GM15510 (cell line): ENCODE data around the gene B3GALT6.

Source experiments
- POLR2A ChIP-seq: IDR thresholded peaks from 3 replicates; pipeline ENCODE4 v1.6.1; 2011; ENCODE audit warnings: borderline replicate concordance; ENCODE audit not compliant: insufficient read length; ENCODE audit errors: extremely low read depth

B3GALT6 gene

DNA sequence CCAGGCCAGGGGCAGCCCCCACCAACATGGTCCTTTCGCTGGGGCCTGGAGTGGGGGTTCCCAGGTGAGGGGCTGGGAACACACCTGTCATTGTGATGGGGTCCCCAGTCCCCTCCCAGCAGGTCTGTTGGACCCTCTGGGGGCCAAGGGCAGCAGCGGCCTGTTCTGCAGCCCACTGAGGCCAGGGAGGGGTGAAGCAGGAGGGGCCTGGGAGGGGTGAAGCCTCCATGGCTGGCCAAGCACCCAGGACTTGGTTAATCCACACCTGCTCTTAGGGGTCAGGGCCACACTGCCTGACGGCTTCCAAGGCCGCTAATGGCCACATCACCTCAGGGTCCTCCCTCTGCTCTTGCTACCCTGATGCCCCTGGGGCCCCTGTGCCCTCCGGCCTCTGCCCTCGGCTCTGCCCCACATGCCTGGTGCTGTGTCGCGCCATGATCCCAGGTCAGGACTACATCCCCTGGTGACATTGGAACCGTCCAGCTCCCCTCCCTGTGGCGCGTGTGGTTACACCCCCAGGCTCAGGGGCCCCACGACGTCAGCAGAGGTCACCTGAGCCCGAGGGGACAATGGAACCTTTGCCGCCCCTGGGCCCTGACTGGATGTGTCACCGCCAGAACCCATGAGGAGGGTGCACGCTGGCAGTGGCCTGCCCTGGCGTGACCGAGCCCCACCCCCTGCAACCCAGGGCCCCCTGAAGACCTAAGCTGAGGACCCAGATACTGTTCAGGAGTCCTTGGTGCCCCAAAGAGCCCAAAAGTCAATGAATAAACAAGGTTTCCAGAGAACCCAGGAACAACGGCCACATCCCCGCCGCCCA, 32.7 kb upstream of the B3GALT6 start:
- TF ChIP-seq POLR2A: no peak

DNA sequence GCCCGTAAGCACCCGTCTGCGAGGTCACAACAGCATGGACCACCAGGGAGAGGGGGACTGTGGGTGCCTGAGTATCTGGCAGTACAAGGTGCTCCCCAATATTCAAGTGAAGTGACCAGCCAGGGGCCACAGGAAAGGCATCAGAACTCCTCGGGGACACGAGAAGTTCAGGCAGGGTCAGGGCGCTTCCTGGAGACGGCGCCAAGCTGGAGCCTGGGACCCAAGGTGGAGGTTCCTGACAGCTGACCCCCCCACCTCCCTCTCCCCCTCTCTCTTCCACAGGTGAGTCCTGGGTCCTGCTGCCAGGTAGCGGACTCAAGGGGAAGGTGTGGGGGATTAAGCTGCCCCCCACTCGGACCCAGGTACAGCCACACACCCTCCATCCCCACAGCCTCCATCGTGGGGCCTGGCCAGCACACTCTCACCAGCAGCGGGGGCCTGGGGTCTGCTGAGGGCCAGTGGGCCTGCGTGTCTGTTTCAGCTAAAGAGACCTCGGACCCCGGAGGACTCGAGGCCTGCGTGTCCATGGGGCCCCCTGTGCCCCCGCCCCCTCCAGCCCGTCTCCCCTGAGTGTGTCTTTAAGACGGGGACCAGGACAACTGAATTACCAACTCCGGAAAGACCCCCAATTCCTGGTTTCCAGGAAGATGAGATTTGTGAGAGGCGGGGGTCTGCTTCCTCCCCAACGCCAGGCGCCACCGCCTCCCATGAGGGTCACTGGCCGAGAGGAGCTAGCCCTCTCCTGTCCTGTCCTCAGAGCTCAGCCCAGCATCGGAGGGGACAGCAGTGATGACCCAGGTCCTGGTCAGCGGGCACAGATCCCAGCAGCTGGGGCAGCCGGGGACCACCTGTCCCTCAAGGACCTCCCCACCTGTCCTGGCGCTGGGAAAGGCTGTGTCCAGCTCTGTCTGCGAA, 31.8 kb upstream of the B3GALT6 start:
- no peak for TF ChIP-seq POLR2A

DNA sequence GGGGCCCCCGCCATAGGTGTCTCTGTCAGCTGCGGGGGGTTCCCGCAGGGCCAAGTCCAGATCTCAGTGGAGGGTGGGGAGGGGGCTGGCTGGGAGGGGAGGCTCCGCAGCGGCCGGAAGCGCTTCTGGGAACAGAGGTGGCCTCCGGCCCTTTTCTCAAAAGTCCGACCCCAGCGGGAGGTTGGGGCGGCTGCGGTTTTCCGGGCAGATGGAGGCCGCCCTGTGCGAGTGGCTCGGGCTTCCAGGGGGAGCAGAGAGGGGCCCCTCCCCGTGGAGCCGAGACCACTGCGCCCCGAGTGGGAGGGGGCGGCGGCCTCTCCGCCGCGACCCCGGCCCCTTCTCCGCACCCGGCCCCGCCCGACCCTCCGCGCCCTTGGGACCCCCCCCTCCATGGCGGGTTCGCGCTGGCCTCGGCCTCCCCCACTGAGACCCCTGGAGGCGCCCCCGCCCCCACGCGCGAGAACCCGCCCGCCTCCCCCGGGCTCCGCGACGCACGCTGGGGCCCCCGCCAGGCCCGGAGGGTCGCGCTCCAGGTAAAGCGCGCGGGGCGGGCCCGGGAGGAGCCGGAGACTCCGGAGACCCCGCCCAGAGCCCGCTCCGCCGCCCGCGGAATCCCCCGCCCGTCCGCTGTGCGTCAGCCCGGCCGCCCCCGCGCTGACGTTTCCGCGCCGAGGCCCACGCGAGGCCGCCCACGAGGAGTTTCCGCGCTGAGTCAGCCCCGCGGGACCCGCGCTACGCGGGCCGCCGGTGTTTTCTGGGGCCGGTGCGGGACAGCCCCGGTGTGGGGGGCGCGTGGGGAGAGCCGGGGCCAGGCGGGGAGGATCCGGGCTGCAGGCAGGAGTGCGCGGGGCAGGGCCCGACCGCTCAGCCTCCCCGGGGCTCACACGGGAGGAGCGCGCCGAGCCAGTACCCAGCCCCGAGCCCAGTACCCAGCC, 30.9 kb upstream of the B3GALT6 start:
- no peak for TF ChIP-seq POLR2A

DNA sequence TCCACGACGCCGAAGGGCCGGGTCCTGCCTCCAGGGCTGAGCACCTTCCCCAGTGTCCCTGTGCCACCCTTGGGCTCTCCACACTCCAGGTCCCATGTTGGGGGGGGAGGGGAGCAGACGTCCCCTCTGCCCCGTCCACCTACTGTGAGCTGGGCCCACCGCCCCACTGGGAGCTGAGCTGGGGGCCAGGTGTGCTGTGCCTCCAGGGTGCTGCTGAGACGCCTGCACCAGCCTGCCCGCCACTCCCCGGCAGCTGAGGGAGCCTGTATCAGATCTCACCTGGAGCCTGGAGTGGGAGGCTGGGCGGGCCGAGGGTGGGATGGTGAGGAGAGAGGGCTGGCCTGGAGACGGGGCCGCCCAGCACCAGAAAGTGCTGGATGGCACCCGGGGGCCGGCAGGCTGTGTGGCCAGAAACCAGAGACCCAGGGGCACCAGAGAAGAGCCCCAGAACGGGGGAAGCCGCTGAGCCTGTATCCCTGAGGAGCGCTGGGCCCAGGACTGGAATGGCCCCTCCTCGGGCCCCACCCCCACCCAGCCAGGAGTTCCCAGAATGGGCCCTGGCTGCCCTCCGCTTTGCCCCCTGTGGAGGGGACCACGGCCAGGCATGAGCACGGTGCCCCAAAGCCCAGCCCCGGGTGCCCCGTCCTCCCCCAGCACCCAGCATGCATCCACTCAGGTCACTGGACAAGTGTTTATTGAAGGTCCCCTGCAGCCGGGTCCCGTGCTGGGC, 29.0 kb upstream of the B3GALT6 start:
- TF ChIP-seq POLR2A: no peak

DNA sequence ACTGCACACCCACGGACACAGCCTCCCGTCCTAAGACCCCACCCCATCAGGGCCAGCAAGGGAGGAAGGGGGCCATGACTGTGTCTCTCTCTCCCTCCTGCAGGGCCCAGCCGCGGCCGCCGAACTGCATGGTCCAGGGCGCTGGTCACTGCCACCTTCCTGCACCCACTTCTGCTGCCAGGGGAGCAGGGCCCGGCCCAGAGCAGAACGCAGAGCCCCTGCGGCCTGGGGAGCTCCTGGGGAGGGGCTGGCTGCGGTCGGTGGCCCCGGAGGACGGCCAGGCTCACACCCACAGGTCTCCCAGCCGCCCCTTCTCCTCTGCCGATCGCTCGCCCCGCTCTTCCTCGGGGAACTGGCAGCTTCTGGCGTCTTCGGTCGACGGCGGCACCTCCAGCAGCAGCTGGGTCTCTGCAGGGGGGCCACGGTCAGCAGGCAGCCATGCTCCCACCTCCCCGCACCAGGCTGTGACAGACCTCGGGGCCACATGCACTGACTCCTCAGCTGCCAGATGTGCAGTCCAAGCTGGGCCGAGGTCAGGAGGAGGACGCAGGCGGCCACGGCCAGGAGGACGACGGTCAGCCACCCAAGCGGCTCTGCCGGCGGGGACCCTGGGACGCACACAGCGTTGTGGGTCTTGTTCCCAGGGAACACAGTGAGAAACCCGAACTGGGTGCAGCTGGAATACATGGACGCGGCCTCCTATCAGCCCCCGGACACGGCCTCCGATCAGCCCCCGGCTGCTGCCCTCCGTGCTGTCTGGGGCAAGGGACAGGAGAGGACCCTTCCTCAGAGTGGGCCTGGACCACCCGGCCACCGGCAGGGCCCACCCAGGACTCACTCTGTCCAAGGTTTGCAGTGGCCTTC, 28.2 kb upstream of the B3GALT6 start:
- no peak for TF ChIP-seq POLR2A

DNA sequence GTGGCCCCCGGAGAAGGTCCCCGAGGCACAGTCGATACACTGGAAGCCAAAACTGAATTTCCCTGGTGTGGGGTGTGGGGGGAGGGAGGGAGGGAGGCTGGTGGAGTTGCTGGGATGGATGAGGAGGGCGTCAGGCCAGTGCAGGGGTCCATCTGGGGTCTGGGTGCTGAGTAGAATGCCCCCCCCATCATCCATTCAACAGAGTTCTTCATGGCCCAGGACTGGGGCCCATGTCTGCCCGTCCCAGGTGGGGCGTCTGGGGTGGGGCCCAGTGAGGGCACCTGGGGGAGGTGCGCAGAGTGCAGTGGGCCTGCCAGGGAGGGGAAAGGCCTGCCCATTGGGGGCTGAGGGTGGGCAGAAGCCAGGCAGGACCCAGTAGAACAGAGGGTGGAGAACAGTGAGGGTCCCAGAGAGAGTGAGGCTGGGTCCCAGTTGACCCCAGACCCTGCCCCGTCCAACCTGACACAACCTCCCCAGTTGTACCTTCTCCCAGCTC, 27.6 kb upstream of the B3GALT6 start:
- no peak for TF ChIP-seq POLR2A

DNA sequence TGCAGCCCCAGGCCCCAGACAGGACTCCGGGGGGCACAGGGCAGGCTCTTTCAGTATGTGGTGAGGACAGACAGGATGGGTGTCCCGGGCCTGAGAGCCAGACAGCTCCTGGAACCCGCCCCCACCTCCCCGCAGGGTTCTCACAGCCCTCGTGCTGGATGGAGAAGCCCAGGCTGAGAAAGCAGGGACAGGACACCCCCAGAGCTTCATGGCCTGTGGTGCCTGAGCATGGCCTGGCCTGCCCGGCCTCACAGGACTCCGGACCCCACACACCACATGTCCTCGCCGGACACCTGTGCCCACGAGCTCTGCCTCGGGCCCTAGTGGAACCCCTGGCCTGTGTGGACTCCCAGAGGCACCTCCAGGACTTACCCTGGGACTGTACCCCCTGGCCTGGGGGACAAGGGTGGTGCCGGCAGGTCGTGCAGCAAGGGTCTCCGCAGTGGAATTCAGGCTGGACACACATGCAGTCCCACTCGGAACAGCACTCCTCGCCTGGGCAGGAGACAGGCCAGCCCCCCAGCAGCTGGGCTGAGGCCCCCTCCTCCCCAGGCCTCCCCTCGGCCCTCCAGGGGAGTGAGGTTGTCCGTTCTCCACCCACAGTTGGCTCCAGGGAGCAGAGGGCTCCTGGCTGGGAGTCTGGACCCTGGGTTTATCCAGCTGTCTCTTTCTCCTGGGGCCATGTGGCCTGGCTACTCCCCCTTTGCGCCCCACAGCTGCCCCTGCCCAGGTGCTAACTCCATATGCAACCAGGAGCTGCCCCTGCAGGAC, 26.9 kb upstream of the B3GALT6 start:
- no peak for TF ChIP-seq POLR2A

DNA sequence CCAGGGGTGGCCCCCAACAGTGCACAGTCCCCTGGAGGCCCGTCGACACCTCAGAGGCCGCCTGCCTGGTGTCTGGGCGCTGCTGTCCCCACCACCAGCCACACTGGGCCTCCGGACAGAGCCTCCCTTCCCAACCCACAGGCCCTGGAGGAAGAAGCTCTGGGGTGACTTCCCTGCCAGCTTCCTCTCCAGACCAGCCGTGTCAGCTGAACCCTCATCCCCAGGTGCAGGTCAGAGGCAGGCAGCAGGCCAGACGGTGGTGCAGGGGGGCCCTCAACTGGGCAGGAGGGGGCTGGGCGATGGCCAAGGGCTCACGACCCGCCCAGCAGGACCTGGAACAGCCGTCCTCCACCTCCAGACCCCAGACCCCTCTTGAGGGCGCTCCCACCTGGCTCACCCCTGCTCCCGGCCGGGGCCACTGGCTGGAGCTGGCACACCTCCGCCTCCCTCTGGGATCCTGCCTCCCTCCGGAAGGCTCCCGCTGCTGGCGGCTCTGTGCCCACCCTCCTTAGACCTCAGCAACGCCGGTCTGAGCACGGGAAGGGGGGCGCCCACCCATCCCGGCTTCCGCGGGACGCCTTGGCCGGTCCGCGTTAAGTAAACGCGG, 26.2 kb upstream of the B3GALT6 start:
- no peak for TF ChIP-seq POLR2A

DNA sequence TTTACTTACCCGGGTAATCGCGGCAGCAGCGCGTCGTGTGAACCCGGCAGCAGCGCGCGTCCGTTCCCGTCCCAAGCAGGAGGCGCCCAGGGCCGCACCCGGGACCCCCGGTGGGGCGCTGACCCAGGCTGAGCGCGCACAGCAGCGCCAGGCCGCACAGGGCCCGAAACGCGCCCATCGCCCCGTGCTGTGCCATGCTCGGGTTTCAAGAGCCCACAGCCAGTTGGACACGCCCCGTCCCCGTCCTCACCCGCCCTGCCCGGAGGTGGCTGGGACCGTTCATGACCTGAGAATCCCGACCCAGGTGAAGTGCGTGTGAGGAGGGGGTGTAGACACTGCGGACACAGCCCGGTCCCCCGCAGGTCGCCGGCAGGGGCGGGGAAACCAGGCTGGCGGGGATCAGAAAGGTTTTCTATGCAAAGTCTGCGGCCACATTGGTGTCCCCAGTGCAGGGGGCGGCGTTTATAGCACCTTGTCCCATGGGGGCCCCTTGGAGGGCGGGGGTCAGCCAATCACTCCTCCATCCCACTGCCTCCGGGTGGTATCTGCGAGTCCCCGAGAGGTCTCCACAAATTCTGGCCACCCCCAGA, 25.6 kb upstream of the B3GALT6 start, which contains the start of gene TNFRSF18:
TNFRSF18 (minus strand) TSS at position 217 of the 590 bp plus-strand sequence; CDS start at position 196, 21 bp downstream.
- no peak for TF ChIP-seq POLR2A

DNA sequence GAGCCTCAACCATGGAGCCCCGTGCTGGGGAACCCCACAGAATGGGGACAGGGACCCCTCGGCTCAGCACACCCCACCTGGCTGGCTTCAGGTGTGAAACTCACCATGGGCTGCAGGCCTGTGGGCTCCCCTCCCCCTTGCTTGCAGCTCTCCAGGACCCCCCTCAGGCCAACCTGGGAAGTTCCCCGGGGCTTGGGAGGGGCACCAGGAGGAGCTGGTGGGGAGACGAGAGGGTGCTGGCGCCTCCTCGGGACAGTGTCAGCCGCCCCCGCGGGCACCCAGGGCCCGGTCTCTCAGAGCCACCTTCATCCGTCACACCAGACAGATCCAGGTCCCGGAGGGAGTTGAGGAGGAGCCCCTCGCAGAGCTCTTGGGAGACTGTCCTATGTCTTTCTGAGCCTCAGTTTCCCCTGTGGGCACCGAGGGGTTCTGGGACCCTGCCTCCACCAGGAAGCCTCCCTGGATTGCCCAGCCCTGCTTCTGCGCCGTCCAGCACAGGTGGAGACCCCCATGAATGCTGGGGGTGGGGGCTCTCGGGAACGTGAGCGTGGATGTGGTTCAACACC, 25.0 kb upstream of the B3GALT6 start:
- no peak for TF ChIP-seq POLR2A

DNA sequence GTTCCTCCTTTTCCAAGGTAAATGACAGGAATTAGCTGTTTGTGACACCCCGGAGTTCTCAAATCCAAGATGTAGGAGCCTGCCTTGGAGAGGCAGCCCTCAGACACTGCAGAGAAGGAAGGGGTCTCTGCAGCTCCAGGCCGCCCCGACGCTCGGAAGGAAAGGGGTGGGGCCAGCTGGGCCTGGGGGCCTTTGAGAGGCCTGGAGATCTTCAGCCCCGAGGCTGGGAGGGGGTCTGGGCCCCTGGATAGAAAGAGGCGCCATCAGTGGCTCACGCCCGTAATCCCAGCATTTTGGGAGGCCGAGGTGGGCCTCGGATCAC, 24.5 kb upstream of the B3GALT6 start:
- TF ChIP-seq POLR2A: no peak
